ENCODE data around the gene ZNF550. TPM values are rescaled to one million over a fixed set of nuclear protein-coding genes. Genes with fewer than 3 reads are reported as not detected.

The ZNF550 gene
- 9.2 and 10.7 TPM in 2 replicates for total RNA-seq

GRCh38 chr19:57559404-57560025 is at the start of gene ZNF550:
ZNF550 (minus strand) TSS chr19:57559863; CDS start chr19:57559682, 181 bp downstream.

GRCh38 chr19:57599761-57600383 is 40.2 kb upstream of the ZNF550 start, which contains the start of gene ZNF530:
ZNF530 (plus strand) TSS chr19:57599885; CDS start chr19:57604346, 4,461 bp downstream.

GRCh38 chr19:57583521-57584416 is 24.1 kb upstream of the ZNF550 start, which contains the start of gene ZIK1:
ZIK1 (plus strand) TSS chr19:57584145; CDS start chr19:57584357, 212 bp downstream.

GRCh38 chr19:57578487-57579205 is 19.0 kb upstream of the ZNF550 start, which contains the start of gene ZNF416:
ZNF416 (minus strand) TSS chr19:57578911; CDS start chr19:57578704, 207 bp downstream.

DNA sequence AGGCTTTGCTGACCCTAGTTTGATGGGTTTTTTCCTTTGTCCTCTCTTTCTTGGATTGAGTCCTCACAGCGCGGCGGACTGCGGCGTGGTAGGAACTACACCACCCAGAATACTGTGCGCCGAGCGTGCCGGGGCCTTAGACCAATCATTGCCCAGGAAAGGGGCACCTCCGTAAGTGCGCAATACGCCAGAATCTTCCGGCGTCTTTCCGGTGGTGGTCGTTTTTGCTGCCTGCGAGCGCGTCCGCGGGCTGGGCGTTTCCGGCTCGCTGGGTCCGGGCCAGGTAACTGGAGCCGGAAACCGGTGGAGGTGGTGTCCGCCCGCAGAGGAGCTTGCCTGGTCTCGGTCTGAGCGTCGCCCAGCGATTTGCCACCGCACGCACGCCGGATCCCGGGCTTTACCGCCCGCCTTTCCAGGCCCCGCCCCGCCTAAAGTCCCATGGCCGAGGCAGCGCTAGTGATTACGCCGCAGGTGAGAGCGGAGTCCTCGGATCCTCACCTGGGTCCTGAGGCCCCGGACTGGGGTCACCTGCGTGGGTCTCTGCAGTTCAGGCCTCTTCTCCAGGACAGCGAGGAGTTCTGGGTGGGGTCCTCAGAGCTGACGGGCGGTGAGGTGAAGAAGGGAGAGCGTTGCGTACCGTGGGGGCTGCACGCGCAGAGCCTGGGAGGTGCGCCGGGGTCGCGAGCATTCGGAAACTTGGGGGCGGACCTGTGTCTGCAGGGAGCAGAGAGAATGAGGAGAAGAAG is 32.4 kb downstream of the ZNF550 start, which contains the start of gene ZNF549:
Gene ZNF549 (plus strand): TSS at position 221 of the 746 bp plus-strand sequence. CDS start 218 bp downstream, at position 439.

DNA sequence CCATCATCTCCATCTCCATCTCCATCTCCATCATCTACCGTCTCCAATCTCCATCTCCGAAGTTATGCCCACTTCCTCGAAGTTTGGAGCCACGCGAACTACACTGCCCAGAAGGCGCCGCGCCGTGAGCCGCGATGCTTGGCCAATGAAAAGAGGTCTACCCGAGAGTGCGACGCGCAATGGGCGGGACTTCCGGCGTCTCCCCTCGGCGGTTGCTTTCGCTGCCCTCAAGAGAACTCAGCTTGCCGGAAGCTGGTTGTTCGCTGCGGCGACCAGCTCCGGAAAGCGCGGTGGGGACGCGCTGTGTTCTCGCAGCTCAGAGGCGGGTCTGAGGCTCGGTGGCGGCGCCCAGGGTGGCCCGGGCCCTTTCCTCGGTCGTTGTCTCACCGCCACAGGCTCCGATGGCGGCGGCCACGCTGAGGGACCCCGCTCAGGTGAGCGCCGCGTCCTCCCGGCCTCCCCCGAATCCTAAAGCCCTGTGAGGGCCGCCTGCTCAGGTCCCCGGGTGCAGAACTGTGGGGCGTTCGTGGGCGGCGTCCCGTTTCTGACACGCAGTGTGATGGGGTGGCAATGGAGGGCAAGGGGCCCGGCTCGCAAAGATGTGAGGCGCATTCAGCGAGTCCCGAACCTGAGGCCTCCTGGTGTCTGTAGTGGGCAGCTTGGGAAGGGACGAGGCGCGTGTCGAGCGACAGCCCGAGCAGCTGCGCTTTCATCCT is 59.8 kb downstream of the ZNF550 start, which contains the start of gene ZNF773:
Gene ZNF773 (plus strand): TSS at position 259 of the 716 bp plus-strand sequence. CDS start 143 bp downstream, at position 402.

DNA sequence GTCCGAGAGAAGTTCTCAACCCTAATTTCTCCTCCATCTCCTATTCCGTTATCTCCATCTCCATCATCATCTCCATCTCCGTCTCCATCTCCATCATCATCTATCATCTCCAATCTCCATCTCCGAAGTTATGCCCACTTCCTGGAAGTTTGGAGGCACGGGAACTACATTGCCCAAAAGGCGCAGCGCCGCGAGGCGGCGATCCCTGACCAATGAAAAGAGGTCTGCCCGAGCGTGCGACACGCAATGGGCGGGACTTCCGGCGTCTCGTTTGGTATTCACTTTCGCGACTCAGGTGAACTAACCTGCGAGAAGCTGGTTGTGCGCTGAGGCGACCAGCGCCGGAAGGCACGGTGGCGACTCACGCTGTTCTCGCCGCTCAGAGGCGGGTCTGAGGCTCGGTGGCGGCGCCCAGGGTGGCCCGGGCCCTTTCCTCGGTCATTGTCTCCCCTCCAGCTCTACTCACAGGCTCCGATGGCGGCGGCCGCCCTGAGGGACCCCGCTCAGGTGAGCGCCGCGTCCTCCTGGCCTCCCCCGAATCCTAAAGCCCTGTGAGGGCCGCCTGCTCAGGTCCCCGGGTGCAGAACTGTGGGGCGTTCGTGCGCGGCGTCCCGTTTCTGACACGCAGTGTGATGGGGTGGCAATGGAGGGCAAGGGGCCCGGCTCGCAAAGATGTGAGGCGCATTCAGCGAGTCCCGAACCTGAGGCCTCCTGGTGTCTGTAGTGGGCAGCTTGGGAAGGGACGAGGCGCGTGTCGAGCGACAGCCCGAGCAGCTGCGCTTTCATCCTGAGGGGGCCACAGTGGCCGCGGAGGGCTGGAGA is 72.0 kb downstream of the ZNF550 start, which contains the start of gene ZNF419:
Gene ZNF419 (plus strand): TSS at position 274 of the 822 bp plus-strand sequence. CDS start 201 bp downstream, at position 475.

Other genes with a start within 250 kb of the ZNF550 start
- 9.5 and 10.1 TPM in 2 replicates for gene ZNF543, start 239.4 kb downstream of the ZNF550 start, total RNA-seq
- 8.6 and 8.9 TPM in 2 replicates for gene ZNF304, start 208.6 kb downstream of the ZNF550 start, total RNA-seq
- gene TRAPPC2B, start 196.3 kb downstream of the ZNF550 start, total RNA-seq: 10.0 and 12.2 TPM in 2 replicates
- 5.3 and 5.4 TPM in 2 replicates for gene ZNF547, start 196.3 kb downstream of the ZNF550 start, total RNA-seq
- 16.6 and 25.2 TPM in 2 replicates for gene ZNF548, start 170.0 kb downstream of the ZNF550 start, total RNA-seq
- 9.8 and 18.7 TPM in 2 replicates for gene ZNF17, start 148.7 kb downstream of the ZNF550 start, total RNA-seq
- 9.2 and 10.6 TPM in 2 replicates for gene ZNF749, start 124.5 kb downstream of the ZNF550 start, total RNA-seq
- 0.30 and 1.0 TPM in 2 replicates for gene VN1R1, start 102.7 kb downstream of the ZNF550 start, total RNA-seq
- 15.7 and 17.4 TPM in 2 replicates for gene ZNF772, start 82.3 kb downstream of the ZNF550 start, total RNA-seq
- 10.9 and 21.7 TPM in 2 replicates for gene ZNF419, start 72.1 kb downstream of the ZNF550 start, total RNA-seq
- 25.4 and 28.5 TPM in 2 replicates for gene ZNF773, start 59.9 kb downstream of the ZNF550 start, total RNA-seq
- gene ZNF549, start 32.5 kb downstream of the ZNF550 start, total RNA-seq: 5.3 and 6.2 TPM in 2 replicates
- gene ZNF416, start 19.0 kb upstream of the ZNF550 start, total RNA-seq: 3.9 and 4.9 TPM in 2 replicates
- 3.9 and 6.2 TPM in 2 replicates for gene ZIK1, start 24.3 kb upstream of the ZNF550 start, total RNA-seq
- 2.1 and 3.0 TPM in 2 replicates for gene ZNF530, start 40.0 kb upstream of the ZNF550 start, total RNA-seq
- gene ZNF134, start 54.4 kb upstream of the ZNF550 start, total RNA-seq: 17.9 and 21.1 TPM in 2 replicates
- 11.6 and 11.8 TPM in 2 replicates for gene ZNF211, start 73.3 kb upstream of the ZNF550 start, total RNA-seq
- gene ZSCAN4, start 109.1 kb upstream of the ZNF550 start, total RNA-seq: 0.37 TPM in 1 of 2 replicates, not detected in the other
- 3.6 and 5.3 TPM in 2 replicates for gene ZNF551, start 122.1 kb upstream of the ZNF550 start, total RNA-seq
- gene ZNF154, start 149.3 kb upstream of the ZNF550 start, total RNA-seq: 4.2 and 4.9 TPM in 2 replicates
- 7.4 and 8.6 TPM in 2 replicates for gene ZNF671, start 167.8 kb upstream of the ZNF550 start, total RNA-seq
- 10.4 and 12.1 TPM in 2 replicates for gene ZNF776, start 187.0 kb upstream of the ZNF550 start, total RNA-seq
- 17.4 and 21.4 TPM in 2 replicates for gene ZNF586, start 209.8 kb upstream of the ZNF550 start, total RNA-seq